H9 (cell line): ENCODE measurements around the gene KCNMA1. TPM values are rescaled to one million over a fixed set of nuclear protein-coding genes. Genes with fewer than 3 reads are reported as not detected.

Experiments used
- DNase-seq: peaks from one replicate; pipeline ENCODE4 v3.0.0-alpha.2; 2017
- H2AFZ ChIP-seq: one replicate; pipeline ENCODE4 v1.6.1; 2013; ENCODE audit warnings: mild to moderate bottlenecking, low read length, control low read depth, moderate library complexity
- H2AK5ac ChIP-seq: 2 replicates; pipeline ENCODE4 v1.6.1; 2013; ENCODE audit warnings: low read length, control low read depth, mixed read lengths; ENCODE audit not compliant: insufficient read length
- H2BK120ac ChIP-seq: one replicate; pipeline ENCODE4 v1.6.1; 2013; ENCODE audit warnings: low read depth, mild to moderate bottlenecking, low read length, control low read depth, inconsistent platforms; ENCODE audit not compliant: poor library complexity, severe bottlenecking
- H2BK12ac ChIP-seq: 2 replicates; pipeline ENCODE4 v1.6.1; 2013; ENCODE audit warnings: low read length, control low read depth, mixed read lengths, low read depth; ENCODE audit not compliant: insufficient read length
- H2BK15ac ChIP-seq: 2 replicates; pipeline ENCODE4 v1.6.1; 2013; ENCODE audit warnings: low read depth, low read length, control low read depth
- H2BK20ac ChIP-seq: one replicate; pipeline ENCODE4 v1.6.1; 2013; ENCODE audit warnings: low read depth, mild to moderate bottlenecking, low read length, control low read depth, inconsistent platforms; ENCODE audit not compliant: poor library complexity, severe bottlenecking
- H2BK5ac ChIP-seq: 2 replicates; pipeline ENCODE4 v1.6.1; 2013; ENCODE audit warnings: low read length, control low read depth, mixed read lengths; ENCODE audit not compliant: insufficient read length
- H3K14ac ChIP-seq: 2 replicates; pipeline ENCODE4 v1.6.1; 2013; ENCODE audit warnings: low read length, control low read depth; ENCODE audit not compliant: insufficient read depth
- H3K18ac ChIP-seq: 2 replicates; pipeline ENCODE4 v1.6.1; 2013; ENCODE audit warnings: low read depth, mild to moderate bottlenecking, mixed read lengths, low read length, control low read depth; ENCODE audit not compliant: insufficient read length
- H3K23ac ChIP-seq: 2 replicates; pipeline ENCODE4 v1.6.1; 2013; ENCODE audit warnings: low read length, control low read depth, mixed read lengths, low read depth; ENCODE audit not compliant: insufficient read length
- H3K23me2 ChIP-seq: 2 replicates; pipeline ENCODE4 v1.6.1; 2013; ENCODE audit warnings: low read depth, mild to moderate bottlenecking, mixed read lengths, low read length, control low read depth; ENCODE audit not compliant: insufficient read length, poor library complexity, severe bottlenecking
- H3K27ac ChIP-seq: 2 replicates; pipeline ENCODE4 v1.5.1; 2013; ENCODE audit warnings: low read length, control low read depth, mixed read lengths, low read depth; ENCODE audit not compliant: insufficient read length
- H3K27me3 ChIP-seq: 2 replicates; pipeline ENCODE4 v1.6.1; 2013; ENCODE audit warnings: low read length, control low read depth, inconsistent platforms; ENCODE audit not compliant: insufficient read depth
- H3K4ac ChIP-seq: 2 replicates; pipeline ENCODE4 v1.6.1; 2013; ENCODE audit warnings: low read depth, mild to moderate bottlenecking, control low read depth, inconsistent platforms, low read length, moderate library complexity
- H3K4me1 ChIP-seq: 2 replicates; pipeline ENCODE4 v1.6.1; 2013; ENCODE audit warnings: low read length, control low read depth, inconsistent platforms; ENCODE audit not compliant: insufficient read depth
- H3K4me2 ChIP-seq: 2 replicates; pipeline ENCODE4 v1.6.1; 2013; ENCODE audit warnings: low read length, control low read depth, mixed read lengths; ENCODE audit not compliant: insufficient read length, insufficient read depth
- H3K56ac ChIP-seq: 2 replicates; pipeline ENCODE4 v1.6.1; 2013; ENCODE audit warnings: low read depth, mild to moderate bottlenecking, mixed read lengths, low read length, control low read depth; ENCODE audit not compliant: insufficient read length
- H3K79me1 ChIP-seq: 2 replicates; pipeline ENCODE4 v1.6.1; 2013; ENCODE audit warnings: low read depth, mild to moderate bottlenecking, moderate library complexity, low read length, control low read depth, inconsistent platforms; ENCODE audit not compliant: insufficient read depth, poor library complexity, severe bottlenecking
- H3K79me2 ChIP-seq: 2 replicates; pipeline ENCODE4 v1.6.1; 2013; ENCODE audit warnings: low read length, control low read depth, inconsistent platforms; ENCODE audit not compliant: insufficient read depth
- H3K9ac ChIP-seq: 2 replicates; pipeline ENCODE4 v1.6.1; 2013; ENCODE audit warnings: low read length, control low read depth, mixed read lengths; ENCODE audit not compliant: insufficient read length; ENCODE audit errors: extremely low read depth
- H3K9me3 ChIP-seq: one replicate; pipeline ENCODE4 v1.6.1; 2013; ENCODE audit warnings: low read depth, low read length, inconsistent platforms; ENCODE audit not compliant: control insufficient read depth
- H3T11ph ChIP-seq: one replicate; pipeline ENCODE4 v1.6.1; 2013; ENCODE audit warnings: mild to moderate bottlenecking, low read length, control low read depth, inconsistent platforms
- H4K20me1 ChIP-seq: one replicate; pipeline ENCODE4 v1.6.1; 2013; ENCODE audit not compliant: control insufficient read depth, insufficient read length, insufficient read depth
- H4K5ac ChIP-seq: 2 replicates; pipeline ENCODE4 v1.6.1; 2013; ENCODE audit warnings: low read depth, mild to moderate bottlenecking, mixed read lengths, low read length, control low read depth; ENCODE audit not compliant: insufficient read length
- H4K8ac ChIP-seq: replicated peaks from 2 replicates; pipeline ENCODE4 v1.6.1; 2013; ENCODE audit warnings: low read length, control low read depth, mixed read lengths, low read depth; ENCODE audit not compliant: insufficient read length
- H4K91ac ChIP-seq: 2 replicates; pipeline ENCODE4 v1.6.1; 2013; ENCODE audit warnings: low read depth, mild to moderate bottlenecking, moderate library complexity, mixed read lengths, low read length, control low read depth; ENCODE audit not compliant: insufficient read length
- H3K27ac Mint-ChIP-seq, 3 experiments: 2 replicates in 2 of 3; 3 replicates in 1 of 3; pipeline ENCODE4 v1.8.0; 2020 to 2021; ENCODE audit warnings: mixed read lengths in 3 of 3, mild to moderate bottlenecking in 1 of 3, moderate library complexity in 1 of 3
- H3K27me3 Mint-ChIP-seq: 2 replicates; pipeline ENCODE4 v1.8.0; 2021; ENCODE audit warnings: low read depth, mild to moderate bottlenecking, moderate library complexity, mixed read lengths
- H3K36me3 Mint-ChIP-seq, 3 experiments: 2 replicates in 2 of 3; 3 replicates in 1 of 3; pipeline ENCODE4 v1.8.0; 2020 to 2021; ENCODE audit warnings: low read depth in 3 of 3, mixed read lengths in 3 of 3; ENCODE audit not compliant: insufficient read depth in 1 of 3
- H3K4me1 Mint-ChIP-seq, 2 experiments: 2 replicates each; pipeline ENCODE4 v1.8.0; 2020; ENCODE audit warnings: mixed read lengths in 2 of 2
- H3K4me3 Mint-ChIP-seq, 2 experiments: 2 replicates in 1 of 2; 3 replicates in 1 of 2; pipeline ENCODE4 v1.8.0; 2020 to 2021; ENCODE audit warnings: mild to moderate bottlenecking in 2 of 2, mixed read lengths in 2 of 2, moderate library complexity in 1 of 2
- H3K9me3 Mint-ChIP-seq, 2 experiments: 2 replicates in 1 of 2; 3 replicates in 1 of 2; pipeline ENCODE4 v1.8.0; 2020; ENCODE audit warnings: mild to moderate bottlenecking in 2 of 2, mixed read lengths in 2 of 2, moderate library complexity in 1 of 2
- WGBS: extraction: QIAGEN DNeasy Blood & Tissue Kit; methylation state at CpG from one replicate; pipeline ENCODE4 v1.1.7; 2013; ENCODE audit warnings: missing lambda C conversion rate, low lambda C conversion rate, mixed read lengths; ENCODE audit not compliant: insufficient read length; ENCODE audit errors: extremely low coverage; 5-methylcytosine and 5-hydroxymethylcytosine counted together
- total RNA-seq: library from RNA; stranded (reverse); gene quantifications from 2 replicates; pipeline ENCODE4 v1.2.1, GENCODE V29; 2021
- TF ChIP-seq, protein P1 (sequence below): fragments of 200-600 bp; sonication (generic); conservative IDR thresholded peaks from 3 replicates; pipeline ENCODE4 v1.8.0; 2021; ENCODE audit warnings: antibody characterized with exemption, mild to moderate bottlenecking

KCNMA1 gene
- total RNA-seq, 1 experiment from 2014 or later: 2.0 TPM

DNA sequence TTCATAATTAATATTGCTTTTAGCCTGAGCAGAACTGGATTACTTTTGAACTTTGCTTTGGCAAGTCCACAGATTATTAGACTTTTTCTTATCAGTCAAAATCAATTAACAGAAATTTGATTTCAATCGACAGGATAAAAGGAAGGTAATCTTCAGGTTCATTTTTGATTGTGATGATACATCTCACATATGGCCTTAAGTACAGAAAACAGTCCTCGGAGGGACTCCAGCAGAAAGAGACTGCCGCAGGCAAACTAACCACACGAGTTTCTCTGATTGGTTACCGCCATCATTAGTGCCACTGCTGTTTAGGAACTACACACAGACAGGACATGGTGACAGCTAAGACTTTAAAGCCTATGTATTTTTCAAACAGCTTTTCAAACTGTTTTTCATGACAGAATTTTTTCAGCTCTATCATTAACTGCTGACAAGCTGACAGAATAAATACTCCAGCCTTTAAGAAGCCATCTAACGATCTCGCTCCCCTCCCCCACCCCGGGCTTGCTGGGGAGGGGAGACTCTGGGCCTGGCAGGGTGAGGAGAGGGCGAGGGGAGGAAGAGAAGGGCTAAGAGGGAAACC, 668.2 kb downstream of the KCNMA1 start:
- H2AK5ac ChIP-seq: no peak overlapping the region
- H2BK20ac ChIP-seq: no peak overlapping the region
- no peak overlapping the region for H2BK12ac ChIP-seq
- no peak overlapping the region for H2BK120ac ChIP-seq
- no peak overlapping the region for H2BK5ac ChIP-seq
- Mint-ChIP-seq H3K4me1 (peaks cover 11 to 18% of the 10 kb centered on the region in 2 experiments; a peak in 3 of 4 replicates), H3K9me3 (no peaks in the 10 kb centered on the region), H3K27ac (no peak overlapping the region), H3K4me3 (no peak overlapping the region), H3K36me3 (no peaks in the 10 kb centered on the region; a peak in 1 of 7 replicates), H3K27me3 (no peaks in the 10 kb centered on the region; the same call in 1 of the 2 replicates)
- no peak overlapping the region for H3K4ac ChIP-seq
- H4K91ac ChIP-seq: no peak overlapping the region
- H4K20me1 ChIP-seq: no peaks in the 10 kb centered on the region
- no peak overlapping the region for H2AFZ ChIP-seq
- H3K79me1 ChIP-seq: no peaks in the 10 kb centered on the region
- no peaks in the 10 kb centered on the region for H3K9me3 ChIP-seq
- H3K23ac ChIP-seq: no peak overlapping the region
- no peak overlapping the region for H4K5ac ChIP-seq
- DNase-seq: no peak
- H3K27me3 ChIP-seq: no peaks in the 10 kb centered on the region
- no peak overlapping the region for H3K18ac ChIP-seq
- no peaks in the 10 kb centered on the region for H3K4me1 ChIP-seq
- no peak overlapping the region for H4K8ac ChIP-seq
- no peak overlapping the region for H3K56ac ChIP-seq
- no peaks in the 10 kb centered on the region for H3K23me2 ChIP-seq
- H2BK15ac ChIP-seq: no peak overlapping the region
- no peak overlapping the region for H3K4me2 ChIP-seq
- no peaks in the 10 kb centered on the region for H3K79me2 ChIP-seq
- no peak overlapping the region for H3K14ac ChIP-seq
- no peak overlapping the region for H3T11ph ChIP-seq
- H3K9ac ChIP-seq: no peak overlapping the region
- H3K27ac ChIP-seq: no peak overlapping the region
- TF ChIP-seq, protein P1, sequence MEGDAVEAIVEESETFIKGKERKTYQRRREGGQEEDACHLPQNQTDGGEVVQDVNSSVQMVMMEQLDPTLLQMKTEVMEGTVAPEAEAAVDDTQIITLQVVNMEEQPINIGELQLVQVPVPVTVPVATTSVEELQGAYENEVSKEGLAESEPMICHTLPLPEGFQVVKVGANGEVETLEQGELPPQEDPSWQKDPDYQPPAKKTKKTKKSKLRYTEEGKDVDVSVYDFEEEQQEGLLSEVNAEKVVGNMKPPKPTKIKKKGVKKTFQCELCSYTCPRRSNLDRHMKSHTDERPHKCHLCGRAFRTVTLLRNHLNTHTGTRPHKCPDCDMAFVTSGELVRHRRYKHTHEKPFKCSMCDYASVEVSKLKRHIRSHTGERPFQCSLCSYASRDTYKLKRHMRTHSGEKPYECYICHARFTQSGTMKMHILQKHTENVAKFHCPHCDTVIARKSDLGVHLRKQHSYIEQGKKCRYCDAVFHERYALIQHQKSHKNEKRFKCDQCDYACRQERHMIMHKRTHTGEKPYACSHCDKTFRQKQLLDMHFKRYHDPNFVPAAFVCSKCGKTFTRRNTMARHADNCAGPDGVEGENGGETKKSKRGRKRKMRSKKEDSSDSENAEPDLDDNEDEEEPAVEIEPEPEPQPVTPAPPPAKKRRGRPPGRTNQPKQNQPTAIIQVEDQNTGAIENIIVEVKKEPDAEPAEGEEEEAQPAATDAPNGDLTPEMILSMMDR: no peak
- no CpG with 5 or more reads among the region's 9 CpGs for WGBS
